ENCODE results near the gene OTUD1.

DNA sequence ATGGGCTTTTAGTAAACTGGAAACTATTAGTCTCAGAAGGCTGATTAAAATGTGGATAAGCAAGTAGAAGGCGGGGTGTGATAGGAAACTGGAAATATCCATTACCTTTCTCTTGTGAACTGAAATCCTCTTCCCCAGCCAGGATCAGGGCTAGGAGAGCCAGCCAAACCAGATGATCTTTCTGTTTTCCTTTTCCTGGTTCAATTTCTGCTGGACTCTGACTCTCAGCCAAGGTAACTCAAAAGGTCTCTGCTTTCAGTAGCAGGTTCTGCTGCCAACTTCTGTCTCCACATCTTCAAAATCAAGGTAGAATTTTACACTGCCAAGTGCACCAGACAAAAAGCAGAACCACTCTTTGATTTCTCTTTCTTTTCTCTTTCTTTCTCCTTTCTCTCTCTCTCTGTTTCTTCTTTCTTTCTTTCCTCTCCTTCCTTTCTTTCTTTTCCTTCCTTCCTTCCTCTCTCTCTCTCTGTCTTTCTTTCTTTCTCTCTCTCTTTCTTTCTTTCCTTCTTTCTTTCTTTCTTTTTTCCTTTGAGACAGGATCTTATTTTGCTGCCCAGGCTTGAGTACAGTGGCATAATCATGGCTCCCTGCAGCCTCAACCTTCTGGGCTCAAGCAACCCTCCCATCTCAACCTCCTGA, 30.8 kb downstream of the OTUD1 start:
- TF ChIP-seq POLR2AphosphoS5 (IDR thresholded peaks at IDR 0.05) = no peak
- TF ChIP-seq, protein P1, sequence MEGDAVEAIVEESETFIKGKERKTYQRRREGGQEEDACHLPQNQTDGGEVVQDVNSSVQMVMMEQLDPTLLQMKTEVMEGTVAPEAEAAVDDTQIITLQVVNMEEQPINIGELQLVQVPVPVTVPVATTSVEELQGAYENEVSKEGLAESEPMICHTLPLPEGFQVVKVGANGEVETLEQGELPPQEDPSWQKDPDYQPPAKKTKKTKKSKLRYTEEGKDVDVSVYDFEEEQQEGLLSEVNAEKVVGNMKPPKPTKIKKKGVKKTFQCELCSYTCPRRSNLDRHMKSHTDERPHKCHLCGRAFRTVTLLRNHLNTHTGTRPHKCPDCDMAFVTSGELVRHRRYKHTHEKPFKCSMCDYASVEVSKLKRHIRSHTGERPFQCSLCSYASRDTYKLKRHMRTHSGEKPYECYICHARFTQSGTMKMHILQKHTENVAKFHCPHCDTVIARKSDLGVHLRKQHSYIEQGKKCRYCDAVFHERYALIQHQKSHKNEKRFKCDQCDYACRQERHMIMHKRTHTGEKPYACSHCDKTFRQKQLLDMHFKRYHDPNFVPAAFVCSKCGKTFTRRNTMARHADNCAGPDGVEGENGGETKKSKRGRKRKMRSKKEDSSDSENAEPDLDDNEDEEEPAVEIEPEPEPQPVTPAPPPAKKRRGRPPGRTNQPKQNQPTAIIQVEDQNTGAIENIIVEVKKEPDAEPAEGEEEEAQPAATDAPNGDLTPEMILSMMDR (IDR thresholded peaks at IDR 0.05) = no peak
- no peak for TF ChIP-seq POLR2A (IDR thresholded peaks at IDR 0.05)
